ENCODE measurements around the gene NPAS3.

DNA sequence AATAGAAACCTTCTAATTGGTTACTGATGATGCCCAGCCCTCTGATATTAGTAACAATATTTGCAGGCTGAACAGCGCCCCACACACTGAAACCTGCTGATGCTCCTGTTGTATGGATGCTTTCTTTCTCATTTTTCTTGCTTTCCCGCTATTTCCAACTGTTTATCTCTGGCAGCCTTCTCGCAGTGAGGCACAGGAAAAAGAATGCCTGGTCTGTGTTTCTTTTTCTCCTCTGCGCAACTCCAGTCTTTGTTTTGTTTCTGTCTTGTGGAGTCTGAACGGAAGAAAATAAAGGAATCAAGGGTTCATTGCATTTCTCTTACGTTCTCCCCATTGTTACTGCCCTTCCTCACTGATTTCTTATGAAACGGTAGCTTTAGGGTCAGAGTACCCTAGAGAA lies 561.0 kb downstream of the NPAS3 start:
- no peak for TF ChIP-seq CTCF (IDR thresholded peaks at IDR 0.05; ENCODE audit: low read depth, low read length, missing input control)
- TF ChIP-seq JUND (IDR thresholded peaks at IDR 0.05), result no peak

All from liver (tissue), 3 donors.